ENCODE results near the gene EXOSC1. TPM values are rescaled to one million over a fixed set of nuclear protein-coding genes. Genes with fewer than 3 reads are reported as not detected.
"Not testable (repeated sequence)": the region's sequence is repeated elsewhere in the genome, so short reads cannot be mapped to it uniquely, and the experiment has no call there.

EXOSC1 gene
- total RNA-seq, 1 donor from 2014 or later = 38.7 TPM

DNA sequence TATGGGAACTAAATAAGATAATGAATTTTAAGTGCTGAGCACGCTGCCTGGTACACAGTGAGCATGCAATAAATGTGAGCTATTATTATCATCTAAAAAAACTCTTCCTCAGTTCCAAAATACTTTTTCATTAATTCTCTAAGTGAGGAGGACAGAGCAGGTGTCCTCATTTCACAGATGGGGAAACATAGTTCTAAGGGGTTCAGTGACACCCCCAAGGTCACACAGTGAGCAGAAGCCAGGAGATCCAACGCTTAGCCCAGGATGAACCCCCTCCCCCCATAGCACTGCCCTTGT is 37.9 kb downstream of the EXOSC1 start:
- no peak for DNase-seq

DNA sequence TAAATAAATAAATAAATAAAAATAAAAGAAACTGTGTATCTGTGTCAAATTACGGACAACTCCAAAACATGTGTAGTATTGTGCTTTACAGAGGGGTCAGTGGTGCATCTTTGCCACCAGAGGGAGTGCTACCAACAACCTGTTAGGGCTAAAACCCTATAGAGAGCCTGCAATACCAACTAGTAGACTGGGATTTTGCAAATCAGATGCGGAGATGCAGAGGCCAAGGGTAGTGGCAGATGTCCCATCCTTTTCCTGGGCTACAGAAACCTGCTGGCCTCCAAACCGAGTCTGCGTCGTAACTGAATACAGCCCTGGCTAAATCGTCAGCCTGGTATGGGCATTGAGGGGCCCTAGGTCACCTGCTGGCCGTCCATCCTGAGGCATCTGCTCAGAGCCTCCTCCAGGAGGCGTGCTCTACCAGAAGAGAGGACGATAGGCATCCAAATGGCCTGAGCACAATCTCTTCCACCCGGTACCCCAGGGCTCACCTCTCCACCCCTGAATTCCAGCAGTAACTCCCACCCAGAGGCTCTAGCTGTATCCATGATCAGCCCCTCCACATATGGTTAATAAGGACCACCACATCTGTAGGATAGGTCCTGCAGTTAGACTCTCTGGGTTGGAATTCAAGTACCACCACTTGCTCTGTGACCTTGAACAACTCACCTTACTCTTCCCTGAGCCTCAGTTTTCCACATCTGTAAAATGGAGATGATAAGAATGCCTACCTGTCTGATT is 38.4 kb downstream of the EXOSC1 start:
- DNase-seq = peak; percentile 12

GRCh38 chr10:97406483-97406882 is 39.3 kb downstream of the EXOSC1 start:
- DNase-seq = not testable (repeated sequence)

GRCh38 chr10:97406064-97406463 is 39.7 kb downstream of the EXOSC1 start:
- DNase-seq = no peak

GRCh38 chr10:97404044-97404443 is 41.8 kb downstream of the EXOSC1 start:
- DNase-seq = no peak

DNA sequence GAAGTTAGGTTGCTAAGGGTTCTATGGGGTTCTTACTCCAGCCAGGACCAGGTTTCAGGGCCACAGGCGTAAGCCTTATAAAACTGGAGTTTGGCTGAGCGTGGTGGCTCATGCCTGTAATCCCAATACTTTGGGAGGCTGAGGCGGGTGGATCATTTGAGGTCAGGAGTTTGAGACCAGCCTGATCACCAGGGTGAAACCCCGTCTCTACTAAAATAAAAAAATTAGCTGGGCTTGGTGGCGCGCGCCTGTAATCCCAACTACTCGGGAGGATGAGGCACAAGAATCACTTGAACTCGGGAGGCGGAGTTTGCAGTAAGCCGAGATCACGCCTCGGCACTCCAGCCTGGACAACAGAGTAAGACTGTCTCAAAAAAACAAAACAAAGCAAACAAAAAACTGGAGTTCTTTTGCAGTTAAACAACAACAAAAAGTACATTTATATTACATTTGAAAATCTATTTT is 44.3 kb downstream of the EXOSC1 start:
- DNase-seq = no peak

- DNase-seq = peak; percentile 82
Observed at GRCh38 chr10:97400665-97401454, 44.9 kb downstream of the EXOSC1 start, which contains the start of gene RRP12. RRP12 (minus strand) TSS chr10:97401340; CDS start chr10:97401231, 109 bp downstream.

DNA sequence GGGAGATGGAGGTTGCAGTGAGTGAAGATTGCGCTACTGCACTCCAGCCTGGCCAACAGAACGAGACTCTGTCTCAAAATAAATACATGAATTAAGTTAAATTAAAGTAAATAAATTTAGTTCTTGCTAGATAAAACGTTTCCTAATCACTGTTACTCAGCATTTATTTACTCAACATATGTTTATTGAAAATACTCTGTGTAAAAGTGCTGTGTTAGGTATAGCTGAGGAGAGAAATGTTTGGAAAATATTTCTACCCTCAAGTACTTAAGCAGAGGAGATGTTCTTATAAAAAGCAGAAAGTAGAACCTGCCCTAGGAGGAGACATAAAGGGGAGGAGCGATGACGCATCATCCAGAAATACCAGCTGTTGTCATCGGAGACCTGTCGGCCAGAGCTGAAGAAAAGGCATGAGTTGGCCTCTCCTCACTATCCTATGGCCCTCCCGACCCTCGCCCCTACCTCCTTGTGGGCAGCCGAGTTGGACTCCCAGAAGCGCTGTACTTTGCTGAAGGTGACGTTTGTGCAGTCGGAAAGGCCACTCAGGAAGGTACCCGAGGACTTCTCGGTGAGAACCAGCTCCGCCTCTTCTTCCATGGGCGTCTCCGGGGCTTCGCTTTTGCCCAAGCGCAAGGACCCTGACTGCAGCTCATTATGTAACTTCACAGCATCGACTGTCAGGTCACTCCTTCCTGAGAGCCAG is 45.8 kb downstream of the EXOSC1 start:
- no peak for DNase-seq

DNA sequence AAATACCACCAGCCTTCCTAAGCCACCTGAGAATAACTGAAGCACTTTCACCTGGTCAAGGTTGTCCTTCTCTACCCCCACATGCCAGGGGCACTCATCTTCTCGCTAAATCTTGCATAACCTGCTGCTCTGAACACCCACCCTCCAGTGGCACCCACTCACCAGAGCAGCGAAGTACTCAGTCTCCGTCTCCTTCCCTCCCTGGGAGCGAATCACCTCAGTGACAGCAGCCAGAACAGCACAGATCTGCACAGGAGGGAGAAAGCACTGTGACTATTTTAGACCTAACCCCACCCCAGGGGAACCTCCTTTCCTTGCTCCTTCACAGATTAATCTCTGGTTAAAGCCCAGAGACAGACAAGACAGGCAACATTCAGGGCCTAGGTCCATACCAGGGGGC is 49.8 kb downstream of the EXOSC1 start:
- DNase-seq = no peak

- no peak for DNase-seq
Observed at GRCh38 chr10:97393034-97393573, 52.7 kb downstream of the EXOSC1 start.

DNA sequence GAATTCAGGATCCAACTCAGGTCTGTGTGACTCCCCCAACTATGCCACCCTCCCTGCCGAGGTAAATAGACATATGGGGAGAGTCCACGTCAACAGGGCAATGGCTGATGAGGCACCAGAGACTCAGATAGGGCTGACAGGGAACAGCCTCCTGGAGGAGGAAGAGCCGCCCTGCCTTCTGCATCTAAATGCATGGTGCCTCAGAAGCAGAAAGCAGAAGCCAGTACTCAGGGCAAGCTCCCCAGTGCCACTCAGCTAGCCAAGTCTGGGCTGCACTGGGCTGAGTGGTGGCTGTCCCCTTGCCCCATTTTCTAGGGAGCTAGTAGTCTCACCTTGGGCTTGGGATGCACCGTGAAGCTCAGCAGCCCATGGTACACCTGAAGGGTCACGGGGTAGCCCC is 55.7 kb downstream of the EXOSC1 start:
- no peak for DNase-seq

- no peak for DNase-seq
Observed at GRCh38 chr10:97388152-97388551, 57.7 kb downstream of the EXOSC1 start.

Small RNA genes lying within 50 kb of the gene (small RNA-seq; reads per million reads assigned to genes)
- gene RF00019 = not detected

Other genes with a start within 250 kb of the EXOSC1 start
- gene ARHGAP19, start 153.4 kb downstream of the EXOSC1 start, total RNA-seq = 8.4 TPM
- 5.6 TPM for gene FRAT1, start 126.7 kb downstream of the EXOSC1 start, total RNA-seq
- 16.8 TPM for gene FRAT2, start 111.3 kb downstream of the EXOSC1 start, total RNA-seq
- 9.2 TPM for gene RRP12, start 44.7 kb downstream of the EXOSC1 start, total RNA-seq
- gene PGAM1, start 19.8 kb downstream of the EXOSC1 start, total RNA-seq = 109 TPM
- gene ZDHHC16, start 169 bp upstream of the EXOSC1 start, total RNA-seq = 21.2 TPM
- 55.4 TPM for gene MMS19, start 52.4 kb upstream of the EXOSC1 start, total RNA-seq
- 1.1 TPM for gene UBTD1, start 52.9 kb upstream of the EXOSC1 start, total RNA-seq
- gene ANKRD2, start 126.8 kb upstream of the EXOSC1 start, total RNA-seq = not detected
- gene HOGA1, start 138.4 kb upstream of the EXOSC1 start, total RNA-seq = 0.62 TPM
- gene C10orf62, start 143.7 kb upstream of the EXOSC1 start, total RNA-seq = not detected
- 36.8 TPM for gene MORN4, start 187.5 kb upstream of the EXOSC1 start, total RNA-seq
- 8.7 TPM for gene PI4K2A, start 194.7 kb upstream of the EXOSC1 start, total RNA-seq
- 1.1 TPM for gene AVPI1, start 241.2 kb upstream of the EXOSC1 start, total RNA-seq

Measured in occipital lobe (tissue), 3 donors.